ENCODE measurements around the gene RNF167. TPM values are rescaled to one million over a fixed set of nuclear protein-coding genes. Genes with fewer than 3 reads are reported as not detected.

The RNF167 gene
- polyA plus RNA-seq, 1 donor (not counting 4 experiments of a cell fraction or from before 2014, with no cell fraction given) = 101 TPM

DNA sequence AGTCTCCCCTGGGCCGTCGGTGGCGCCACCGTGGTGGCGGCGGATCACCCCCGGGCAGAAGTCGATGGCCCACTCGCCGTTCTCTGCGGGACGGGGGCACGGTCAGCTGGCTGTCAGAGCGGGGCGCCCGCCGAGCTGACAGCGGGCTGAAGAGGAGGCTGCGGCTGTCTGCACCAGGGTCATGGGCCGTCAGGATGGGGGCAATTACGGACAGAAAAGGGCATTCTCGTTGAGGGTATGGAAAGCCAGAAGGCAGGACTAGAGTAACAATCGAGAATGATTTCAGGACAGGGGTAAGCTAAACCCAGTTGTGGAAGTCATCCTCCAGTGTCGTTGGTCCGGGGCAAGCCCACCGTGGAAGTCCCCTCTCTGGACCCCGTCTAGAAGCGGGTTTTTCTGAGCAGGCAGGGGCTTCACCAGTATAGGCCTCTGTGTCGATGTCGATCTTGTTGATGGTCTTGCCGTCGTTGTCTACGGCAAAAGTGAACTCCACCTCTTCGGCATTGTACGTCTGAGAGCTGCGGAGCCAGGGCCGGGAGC is 38.9 kb upstream of the RNF167 start:
- Histone ChIP-seq H3K27me3 (ENCODE audit: control insufficient read depth, extremely low read depth, insufficient read depth, low read length) (no peaks in the 10 kb centered on the region), H2AFZ (ENCODE audit: control insufficient read depth, low read length) (no peak overlapping the region), H3K4me1 (ENCODE audit: control insufficient read depth, extremely low read depth, insufficient read depth, low read length) (peaks cover 16% of the 10 kb centered on the region), H3K9ac (ENCODE audit: control insufficient read depth, extremely low read depth, insufficient read depth, low read length) (no peak overlapping the region), H3K9me3 (ENCODE audit: control insufficient read depth, low read depth, low read length) (no peaks in the 10 kb centered on the region), H3K36me3 (ENCODE audit: control insufficient read depth in 2 of 2, extremely low read depth in 1 of 2, insufficient read depth in 2 of 2, low read length in 2 of 2) (peaks cover 7 to 9% of the 10 kb centered on the region in 2 experiments), H3K27ac (ENCODE audit: control insufficient read depth, insufficient read depth, low read length) (no peak overlapping the region), H3K79me2 (ENCODE audit: control insufficient read depth, insufficient read depth, low read length) (no peaks in the 10 kb centered on the region), H3K9me1 (ENCODE audit: control insufficient read depth, extremely low read depth, insufficient read depth, low read length) (no peaks in the 10 kb centered on the region), H3K4me2 (ENCODE audit: control insufficient read depth, extremely low read depth, insufficient read depth, low read depth, low read length) (no peak overlapping the region), H4K20me1 (ENCODE audit: control insufficient read depth, extremely low read depth, insufficient read depth, low read length) (peaks cover 12% of the 10 kb centered on the region), H3K4me3 (ENCODE audit: control insufficient read depth in 2 of 3, extremely low read depth in 1 of 3, insufficient read depth in 2 of 3, low read depth in 1 of 3, low read length in 3 of 3) (no peak overlapping the region)
- FAIRE-seq (no peak), DNase-seq (ENCODE audit: low read depth, low spot score) (no peak)
- no peak for TF ChIP-seq EZH2 (IDR thresholded peaks at IDR 0.05; ENCODE audit: low read length)
- TF ChIP-seq, protein P1, sequence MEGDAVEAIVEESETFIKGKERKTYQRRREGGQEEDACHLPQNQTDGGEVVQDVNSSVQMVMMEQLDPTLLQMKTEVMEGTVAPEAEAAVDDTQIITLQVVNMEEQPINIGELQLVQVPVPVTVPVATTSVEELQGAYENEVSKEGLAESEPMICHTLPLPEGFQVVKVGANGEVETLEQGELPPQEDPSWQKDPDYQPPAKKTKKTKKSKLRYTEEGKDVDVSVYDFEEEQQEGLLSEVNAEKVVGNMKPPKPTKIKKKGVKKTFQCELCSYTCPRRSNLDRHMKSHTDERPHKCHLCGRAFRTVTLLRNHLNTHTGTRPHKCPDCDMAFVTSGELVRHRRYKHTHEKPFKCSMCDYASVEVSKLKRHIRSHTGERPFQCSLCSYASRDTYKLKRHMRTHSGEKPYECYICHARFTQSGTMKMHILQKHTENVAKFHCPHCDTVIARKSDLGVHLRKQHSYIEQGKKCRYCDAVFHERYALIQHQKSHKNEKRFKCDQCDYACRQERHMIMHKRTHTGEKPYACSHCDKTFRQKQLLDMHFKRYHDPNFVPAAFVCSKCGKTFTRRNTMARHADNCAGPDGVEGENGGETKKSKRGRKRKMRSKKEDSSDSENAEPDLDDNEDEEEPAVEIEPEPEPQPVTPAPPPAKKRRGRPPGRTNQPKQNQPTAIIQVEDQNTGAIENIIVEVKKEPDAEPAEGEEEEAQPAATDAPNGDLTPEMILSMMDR (optimal IDR thresholded peaks at IDR 0.05 in 1 of 3, IDR thresholded peaks at IDR 0.05 in 1 of 3, conservative IDR thresholded peaks at IDR 0.05 in 1 of 3; ENCODE audit: extremely low read depth in 1 of 3, insufficient read depth in 2 of 3, low read length in 3 of 3) = no peak
- dilution Hi-C loops (cut with MboI; ENCODE audit: extremely low pct_ligation_motif_present, low sequenced_read_pairs) = no loop called here

DNA sequence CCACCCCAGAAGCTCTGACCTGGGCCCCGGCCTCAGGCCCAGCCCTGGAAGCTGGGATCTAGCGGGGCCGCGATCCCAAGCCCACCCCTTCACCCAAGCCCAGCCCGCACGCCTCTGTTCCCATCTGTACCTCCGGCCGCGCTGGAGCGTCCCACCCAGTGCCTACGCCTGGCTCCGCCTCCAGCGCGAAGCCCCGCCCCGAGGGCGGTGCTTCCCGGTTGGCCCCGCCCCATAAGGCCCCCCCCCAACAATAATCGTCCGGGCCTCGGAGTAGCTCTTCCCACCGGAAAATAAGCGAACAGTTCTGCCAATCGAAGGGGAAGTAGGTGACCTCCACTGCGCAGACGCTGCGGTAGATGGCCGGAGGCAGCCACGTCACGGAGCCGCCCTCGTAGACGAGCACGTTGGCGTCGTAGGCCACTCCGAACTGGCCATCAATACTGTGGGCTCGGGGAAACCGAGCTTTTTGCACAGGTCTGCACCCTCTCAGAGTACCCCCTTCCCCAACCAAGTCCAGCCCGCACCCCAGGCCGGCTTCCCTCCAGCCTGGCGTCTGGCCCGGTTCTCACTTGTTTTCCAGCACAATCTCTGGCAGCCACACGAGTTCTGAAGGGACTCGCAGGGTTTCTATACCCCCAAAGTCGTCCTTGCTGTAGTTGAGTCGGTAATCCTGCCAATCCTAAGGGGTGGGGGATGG is 38.3 kb upstream of the RNF167 start:
- no peaks in the 10 kb centered on the region for H3K79me2 ChIP-seq (ENCODE audit: control insufficient read depth, insufficient read depth, low read length)
- H4K20me1 ChIP-seq (ENCODE audit: control insufficient read depth, extremely low read depth, insufficient read depth, low read length) = peaks cover 12% of the 10 kb centered on the region
- peaks cover 6% of the 10 kb centered on the region in 2 experiments for H3K36me3 ChIP-seq (ENCODE audit: control insufficient read depth in 2 of 2, extremely low read depth in 1 of 2, insufficient read depth in 2 of 2, low read length in 2 of 2)
- no peaks in the 10 kb centered on the region for H3K9me3 ChIP-seq (ENCODE audit: control insufficient read depth, low read depth, low read length)
- no peak for DNase-seq (ENCODE audit: low read depth, low spot score)
- H3K9ac ChIP-seq (ENCODE audit: control insufficient read depth, extremely low read depth, insufficient read depth, low read length) = no peak overlapping the region
- H3K27me3 ChIP-seq (ENCODE audit: control insufficient read depth, extremely low read depth, insufficient read depth, low read length) = no peaks in the 10 kb centered on the region
- no peak for TF ChIP-seq EZH2 (IDR thresholded peaks at IDR 0.05; ENCODE audit: low read length)
- TF ChIP-seq, protein P1 (optimal IDR thresholded peaks at IDR 0.05 in 1 of 3, IDR thresholded peaks at IDR 0.05 in 1 of 3, conservative IDR thresholded peaks at IDR 0.05 in 1 of 3; ENCODE audit: extremely low read depth in 1 of 3, insufficient read depth in 2 of 3, low read length in 3 of 3) = no peak
- no peak overlapping the region for H3K4me3 ChIP-seq (ENCODE audit: control insufficient read depth in 2 of 3, extremely low read depth in 1 of 3, insufficient read depth in 2 of 3, low read depth in 1 of 3, low read length in 3 of 3)
- FAIRE-seq = no peak
- no peak overlapping the region for H3K27ac ChIP-seq (ENCODE audit: control insufficient read depth, insufficient read depth, low read length)
- no peak overlapping the region for H2AFZ ChIP-seq (ENCODE audit: control insufficient read depth, low read length)
- H3K4me1 ChIP-seq (ENCODE audit: control insufficient read depth, extremely low read depth, insufficient read depth, low read length) = peaks cover 16% of the 10 kb centered on the region
- H3K4me2 ChIP-seq (ENCODE audit: control insufficient read depth, extremely low read depth, insufficient read depth, low read depth, low read length) = no peak overlapping the region
- no peaks in the 10 kb centered on the region for H3K9me1 ChIP-seq (ENCODE audit: control insufficient read depth, extremely low read depth, insufficient read depth, low read length)
- dilution Hi-C loops (cut with MboI; ENCODE audit: extremely low pct_ligation_motif_present, low sequenced_read_pairs) = no loop called here

Measured in keratinocyte (primary cell).